GM18520 (cell line): ENCODE data around the gene MGLL.

ENCODE experiments used
- ATAC-seq: cut with Tn5 transposase; IDR thresholded peaks from one replicate; pipeline ENCODE4 v1.9.1; 2021; ENCODE audit not compliant: unreplicated experiment

Gene MGLL

GRCh38 chr3:127791221-127791913 is 30.9 kb downstream of the MGLL start:
- ATAC-seq = no peak

DNA sequence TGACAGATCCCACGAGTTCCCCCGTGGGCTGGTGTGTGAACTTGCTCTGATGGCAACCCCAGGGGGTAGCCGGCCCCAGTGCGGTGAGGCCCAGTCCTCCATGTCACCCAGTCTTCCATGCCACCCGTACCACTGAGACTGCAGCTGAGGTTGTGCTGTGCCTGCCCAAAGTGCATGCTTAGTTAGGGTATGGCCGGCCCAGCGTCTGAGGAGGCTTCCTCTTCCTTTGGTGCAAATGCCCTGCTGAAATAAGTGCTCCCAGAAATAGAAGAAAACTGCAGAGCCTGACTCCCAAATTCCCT is 31.5 kb downstream of the MGLL start:
- no peak for ATAC-seq

- ATAC-seq = no peak
Observed at GRCh38 chr3:127789990-127790881, 32.1 kb downstream of the MGLL start.

DNA sequence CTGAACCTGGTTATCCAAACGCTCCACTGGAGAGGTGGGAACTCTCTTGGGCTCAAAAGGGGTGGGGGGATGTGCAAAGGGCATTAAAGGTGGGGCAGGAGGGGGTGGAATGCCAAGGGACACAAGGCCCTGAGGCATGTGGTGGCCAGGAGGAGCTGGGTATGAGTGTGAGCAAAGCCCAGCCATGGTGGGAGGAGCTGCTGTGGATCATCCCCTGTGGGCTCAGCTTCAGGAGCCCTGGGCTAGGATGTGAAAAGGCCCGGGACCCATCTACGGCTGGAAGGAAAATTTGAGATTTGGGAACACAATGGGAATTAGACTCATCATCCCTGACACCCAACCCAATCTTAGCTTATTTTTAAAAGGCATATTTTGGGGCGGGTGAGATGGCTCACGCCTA is 33.3 kb downstream of the MGLL start:
- no peak for ATAC-seq

DNA sequence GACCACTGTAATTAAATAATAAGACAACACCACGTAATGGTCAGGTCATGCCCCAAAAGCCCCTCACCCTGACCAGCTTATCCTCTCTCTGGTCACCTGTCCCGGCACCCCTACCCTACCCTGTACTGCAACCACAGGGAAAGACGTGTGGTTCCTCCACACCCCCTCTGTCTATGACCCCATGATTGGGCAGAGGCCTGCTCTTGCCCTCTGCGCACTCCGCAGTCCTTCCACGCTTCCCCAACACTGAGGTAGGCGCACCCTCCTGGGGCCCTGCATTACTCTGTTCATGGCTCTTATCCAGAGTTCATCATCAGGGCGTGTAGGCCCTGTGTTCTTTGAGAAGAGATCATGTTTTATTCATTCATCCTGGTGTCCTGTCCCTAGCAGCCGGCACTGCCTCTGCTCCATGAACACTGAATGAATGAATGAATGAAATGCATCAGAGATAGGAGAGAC is 33.8 kb downstream of the MGLL start:
- ATAC-seq = no peak

- no peak for ATAC-seq
Observed at GRCh38 chr3:127787571-127788365, 34.5 kb downstream of the MGLL start.

DNA sequence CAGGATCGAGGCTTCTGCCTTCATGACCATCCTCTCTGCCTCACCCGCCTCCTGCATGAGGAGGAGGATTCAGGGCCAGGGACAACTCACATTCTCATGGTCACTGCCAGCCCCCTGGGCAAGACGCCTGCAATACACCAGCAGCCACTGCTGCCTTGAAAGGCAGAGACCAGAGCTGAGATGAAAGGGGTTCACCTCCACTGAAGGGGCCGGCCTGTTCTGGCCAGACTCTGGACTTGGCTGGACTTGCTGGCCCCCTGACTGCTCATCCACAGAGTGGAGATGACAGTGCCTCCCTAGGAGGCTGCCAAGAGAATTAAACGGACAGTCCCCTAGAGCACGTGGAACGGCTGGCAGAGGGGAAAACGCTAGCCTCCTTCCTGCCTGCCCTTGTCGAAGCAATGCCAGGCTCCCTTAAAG is 35.2 kb downstream of the MGLL start:
- no peak for ATAC-seq

DNA sequence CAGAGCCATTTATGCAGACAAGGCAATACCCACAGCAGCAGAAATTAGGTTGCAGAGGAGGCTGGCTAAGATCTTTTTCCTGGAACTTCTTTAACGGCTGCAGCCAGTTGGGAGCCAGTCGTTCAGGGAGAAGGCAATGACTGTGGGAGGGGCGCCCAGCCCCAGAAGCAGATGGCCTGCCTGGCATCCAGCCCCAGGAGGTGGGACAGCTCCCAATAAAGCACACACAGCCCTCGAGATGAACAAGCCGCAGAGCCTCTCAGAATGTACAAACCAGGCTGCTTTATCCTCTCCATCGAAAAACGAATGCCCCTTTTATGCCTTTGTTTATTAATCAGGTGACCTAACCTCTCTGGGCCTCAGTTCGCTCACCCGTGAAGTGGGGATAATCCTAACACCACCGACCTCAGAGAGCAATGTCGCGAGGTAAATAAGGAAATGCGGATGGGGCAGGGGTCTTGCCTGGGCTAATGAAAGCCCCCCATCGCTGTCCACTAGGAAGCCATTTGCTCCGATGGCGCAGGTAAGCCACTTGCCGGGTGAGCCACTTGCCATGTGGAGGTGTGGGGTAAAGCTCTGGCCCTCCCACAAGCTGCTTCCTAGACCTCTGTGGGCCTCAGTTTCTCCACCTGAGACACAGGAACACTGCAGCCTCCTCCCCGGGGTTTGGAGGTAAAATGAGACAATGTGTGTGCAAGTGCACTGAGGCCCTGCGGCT is 35.8 kb downstream of the MGLL start:
- no peak for ATAC-seq

DNA sequence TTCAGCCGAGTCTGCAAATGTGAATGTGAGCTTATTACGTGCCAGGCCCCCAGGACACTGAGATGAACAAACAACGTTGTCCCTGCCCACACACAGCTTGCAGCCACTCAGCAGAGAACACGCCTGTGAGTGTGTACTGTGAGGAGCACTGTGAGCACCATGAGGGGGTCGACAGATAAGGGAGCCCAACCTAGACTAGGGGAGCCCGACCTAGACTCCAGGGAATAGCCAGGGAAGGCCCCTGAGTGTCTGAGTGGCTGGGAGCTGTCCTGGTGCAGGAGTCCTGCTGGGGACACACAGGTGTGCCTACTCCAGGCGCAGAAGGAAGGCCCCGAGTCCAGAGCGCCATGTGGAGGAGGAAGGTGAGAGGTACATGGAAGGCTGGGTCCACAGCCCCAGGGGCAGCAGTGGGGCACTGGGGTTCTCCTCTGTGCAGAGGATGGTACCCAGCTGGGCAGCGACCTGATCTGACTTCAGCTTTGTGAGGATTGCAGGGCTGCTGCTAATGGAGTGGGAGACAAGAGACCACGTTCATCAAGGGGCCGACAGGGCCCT is 36.5 kb downstream of the MGLL start:
- no peak for ATAC-seq

GRCh38 chr3:127784865-127785710 is 37.2 kb downstream of the MGLL start:
- ATAC-seq = no peak

DNA sequence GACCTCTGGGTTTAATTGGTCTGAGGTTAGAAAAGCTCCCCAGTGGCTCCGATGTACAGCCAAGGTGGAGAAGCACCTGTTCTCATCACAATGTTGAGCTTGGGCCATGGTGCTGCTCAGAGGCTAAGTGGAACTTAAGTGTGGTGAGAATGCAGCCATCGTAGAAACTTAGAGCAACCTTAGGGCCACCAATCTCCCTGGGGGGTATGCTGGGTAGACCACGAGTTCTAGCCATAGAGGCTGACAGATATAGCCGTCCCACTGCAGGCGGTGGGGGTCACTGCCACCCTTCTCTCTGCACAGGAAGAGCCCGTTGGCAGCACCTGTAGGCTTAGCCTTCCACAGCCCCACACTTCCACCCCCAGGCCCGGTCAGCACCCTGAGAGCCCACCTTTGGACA is 38.0 kb downstream of the MGLL start:
- no peak for ATAC-seq

- ATAC-seq = no peak
Observed at GRCh38 chr3:127783642-127784160, 38.6 kb downstream of the MGLL start.

- ATAC-seq = no peak
Observed at GRCh38 chr3:127783166-127783565, 39.1 kb downstream of the MGLL start.

DNA sequence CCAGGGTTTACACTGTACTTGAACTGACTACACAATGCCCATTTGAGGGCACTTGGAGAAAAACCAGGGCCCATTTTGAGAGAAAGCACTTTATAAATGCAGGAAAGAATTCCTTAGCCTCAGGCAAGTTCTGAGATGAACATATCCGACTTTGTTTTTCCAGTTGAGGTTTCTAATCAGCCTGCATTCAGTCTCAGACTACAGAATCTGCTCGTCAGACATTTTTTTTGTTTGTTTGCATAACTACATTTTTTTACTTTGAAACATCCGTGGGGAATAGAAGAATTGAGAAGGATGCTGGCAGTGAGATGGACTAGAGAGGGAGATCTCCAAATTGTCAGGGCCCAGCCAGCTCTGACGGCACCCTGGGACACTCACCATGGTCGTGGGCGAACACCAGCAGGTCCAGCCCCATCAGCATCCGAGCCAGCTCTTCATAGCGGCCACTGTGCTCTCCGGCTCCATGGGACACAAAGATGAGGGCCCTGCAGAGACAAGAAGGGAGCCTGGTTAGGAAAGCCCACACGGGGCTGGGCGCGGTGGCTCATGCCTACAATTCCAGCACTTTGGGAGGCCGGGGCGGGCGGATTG is 40.8 kb downstream of the MGLL start:
- no peak for ATAC-seq

DNA sequence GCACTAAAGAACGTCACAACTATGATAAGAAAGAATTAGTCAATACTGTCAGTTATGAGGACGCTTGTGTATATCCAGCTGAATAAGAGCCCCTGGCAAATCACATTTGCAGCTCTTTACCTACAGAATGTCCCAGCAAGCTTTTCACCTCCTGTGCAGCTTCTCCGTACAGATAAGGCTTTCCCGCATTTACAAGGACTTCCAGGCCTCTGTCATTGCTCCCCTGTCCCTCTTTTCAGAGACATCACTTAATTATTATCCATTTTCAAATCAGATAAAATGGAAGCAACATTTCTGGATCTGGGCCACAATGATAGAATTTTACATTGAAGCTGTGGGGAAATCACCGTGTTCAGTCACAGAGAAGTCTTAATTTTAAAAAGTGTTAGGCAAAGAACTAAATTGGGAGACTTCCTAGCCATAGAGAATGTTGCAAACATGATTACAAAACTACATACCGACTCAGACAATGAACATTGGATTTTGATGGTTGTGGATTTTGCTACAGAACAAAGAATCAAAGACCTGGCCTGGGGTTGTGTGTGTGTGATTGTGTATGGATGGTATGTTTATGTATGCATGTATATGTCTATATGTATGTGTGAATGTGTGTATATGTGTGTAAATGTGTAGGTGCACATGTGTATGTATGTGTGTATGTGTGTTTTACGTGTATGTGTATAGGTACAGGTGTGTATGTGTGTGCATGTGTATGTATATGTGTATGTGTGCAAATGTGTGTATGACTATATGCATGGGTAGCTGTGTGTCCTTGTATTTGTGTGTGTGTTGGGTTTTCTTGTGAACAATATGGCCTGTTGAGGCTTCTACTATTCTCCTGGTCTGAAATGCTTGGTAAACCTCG is 41.5 kb downstream of the MGLL start:
- no peak for ATAC-seq

DNA sequence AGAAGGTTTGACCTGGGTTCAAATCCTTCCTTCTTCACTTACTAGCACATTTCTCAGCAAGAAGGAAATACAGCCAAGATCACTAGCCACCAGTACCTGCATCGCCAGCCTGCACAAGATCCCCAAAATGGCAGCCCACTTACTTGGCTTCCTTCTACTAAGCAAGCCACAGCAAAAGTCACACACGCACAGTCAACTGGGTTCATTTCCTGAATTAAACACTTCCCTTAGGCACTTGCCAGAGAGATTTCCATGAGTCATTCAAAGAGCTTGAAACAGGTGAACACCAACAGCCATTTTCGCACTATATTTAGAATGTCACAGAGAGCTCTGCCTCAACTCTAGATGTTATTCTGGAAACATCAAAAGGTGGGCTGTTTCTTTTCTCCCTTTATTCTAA is 42.6 kb downstream of the MGLL start:
- no peak for ATAC-seq

DNA sequence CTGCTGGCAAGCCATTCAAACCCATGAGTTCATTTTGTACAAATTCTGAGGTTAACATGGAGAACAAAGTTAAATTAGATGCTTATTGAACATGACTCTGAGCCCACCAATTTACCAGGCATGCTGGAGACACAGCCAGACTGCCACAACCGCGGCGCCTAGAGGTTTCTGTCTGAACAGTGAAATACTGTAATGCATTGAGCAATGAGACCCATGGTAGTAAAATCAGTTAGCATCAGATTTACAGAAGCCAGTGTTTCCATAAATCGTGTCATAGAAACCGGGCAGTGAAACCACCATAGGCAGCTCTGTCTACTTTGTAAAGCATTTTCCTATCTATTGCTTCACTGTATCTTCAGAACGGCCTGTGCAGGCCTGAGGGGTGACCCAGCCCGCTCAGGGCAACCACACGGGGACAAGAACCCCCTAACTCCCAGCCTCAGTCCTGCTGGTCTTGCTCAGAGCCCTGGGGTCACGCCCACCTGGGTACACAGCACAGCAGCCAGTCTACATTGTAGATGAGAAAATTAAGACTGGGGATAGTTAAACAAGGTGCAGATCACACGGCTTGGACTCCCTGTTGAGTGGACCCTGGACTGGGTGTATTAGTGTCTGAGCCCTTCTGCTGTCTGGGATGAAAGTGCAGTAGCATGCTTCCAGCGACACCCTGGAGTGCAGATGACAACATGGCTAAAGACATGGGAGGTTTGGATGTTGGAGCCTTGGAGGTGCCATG is 44.2 kb downstream of the MGLL start:
- ATAC-seq = no peak

DNA sequence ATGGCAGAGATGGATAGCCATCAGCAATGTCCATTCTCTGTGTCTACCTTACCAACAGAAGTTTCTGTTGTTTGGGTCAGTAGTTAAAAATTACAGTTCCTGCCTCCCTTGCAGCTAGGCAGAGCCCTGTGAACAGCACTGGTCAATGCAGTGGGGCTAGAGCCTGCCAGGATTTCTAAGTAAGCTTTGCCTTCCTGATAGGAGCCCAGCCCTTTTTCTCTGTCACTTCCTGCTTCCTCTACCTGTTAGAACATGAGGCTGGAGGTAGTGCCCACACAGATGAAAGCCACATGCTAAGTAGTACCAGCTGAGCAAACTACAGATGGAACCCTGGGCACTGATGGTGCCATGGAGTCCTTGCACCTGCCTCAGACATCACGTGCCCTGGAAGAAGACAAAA is 45.0 kb downstream of the MGLL start:
- no peak for ATAC-seq
